GM19025 (cell line): Measurements from ENCODE around the gene ACSM3.
A peak's percentile ranks its signal among the peaks of the same experiment; 100 is the strongest.
"Not testable (repeated sequence)": the region's sequence is repeated elsewhere in the genome, so short reads cannot be mapped to it uniquely, and the experiment has no call there.

ENCODE experiments used
- ATAC-seq: cut with Tn5 transposase; IDR thresholded peaks from one replicate; pipeline ENCODE4 v1.9.1; 2021; ENCODE audit warnings: mild to moderate bottlenecking, low read depth, moderate library complexity; ENCODE audit not compliant: unreplicated experiment

The ACSM3 gene

DNA sequence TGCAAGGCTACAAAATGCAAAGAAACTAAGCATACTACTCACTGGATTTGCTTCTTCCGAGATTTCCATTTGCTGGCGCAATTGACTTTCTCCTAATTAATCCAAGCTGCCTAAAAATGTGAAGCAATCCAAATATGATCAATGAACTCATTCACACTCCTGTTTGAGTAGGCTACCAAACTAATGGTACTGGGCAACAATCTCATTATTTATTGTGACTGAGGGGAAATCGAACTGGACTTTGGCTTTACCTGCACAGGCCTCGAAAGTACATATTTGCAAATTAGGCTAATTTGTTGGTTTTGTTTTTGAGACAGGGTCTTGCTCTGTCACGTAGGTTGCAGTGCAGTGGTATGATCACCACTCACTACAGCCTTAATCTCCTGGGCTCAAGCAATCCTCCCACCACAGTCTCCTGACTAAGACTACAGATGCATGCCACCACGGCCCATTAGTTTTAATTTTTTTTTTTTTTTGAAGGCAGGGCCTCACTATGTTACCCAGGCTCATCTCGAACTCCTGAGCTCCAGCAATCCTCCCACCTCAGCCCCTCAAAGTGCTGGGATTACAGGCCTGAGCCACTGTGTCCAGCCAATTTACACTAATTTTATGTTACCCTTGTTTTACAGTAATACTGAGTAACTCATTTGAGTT, 39.9 kb downstream of the ACSM3 start:
- ATAC-seq, result no peak

DNA sequence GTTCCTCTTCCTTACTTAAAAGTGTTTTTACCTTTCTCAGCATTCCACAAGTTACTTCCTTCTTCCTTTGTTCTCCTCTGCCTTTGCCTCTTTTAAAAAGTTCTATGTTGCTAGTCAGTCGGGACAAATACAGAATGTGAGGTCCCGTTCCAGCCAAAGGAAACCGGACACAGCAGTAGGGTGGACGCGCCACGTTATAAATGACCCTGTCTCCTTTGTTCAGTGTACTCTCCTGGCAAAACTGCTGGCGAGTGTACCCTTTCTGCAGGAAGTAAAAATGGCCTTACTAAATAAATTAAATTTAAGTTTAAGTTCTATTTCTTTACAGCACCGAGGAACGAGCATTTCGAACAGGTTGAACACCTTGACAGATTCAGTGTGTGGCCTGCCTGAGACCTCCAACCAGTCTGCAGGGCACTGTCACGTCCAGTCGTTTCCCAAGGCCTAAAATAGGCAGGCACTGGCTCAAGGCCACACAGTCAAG, 41.9 kb downstream of the ACSM3 start:
- not testable (repeated sequence) for ATAC-seq

GRCh38 chr16:20806168-20807050, 42.6 kb downstream of the ACSM3 start, which contains the start of the genes ERI2 and REXO5:
Gene ERI2 (minus strand): TSS chr16:20806472. CDS start chr16:20806430, 42 bp downstream.
Gene REXO5 (plus strand): TSS chr16:20806527. CDS start chr16:20806954, 427 bp downstream.
- peak; percentile 77 for ATAC-seq

DNA sequence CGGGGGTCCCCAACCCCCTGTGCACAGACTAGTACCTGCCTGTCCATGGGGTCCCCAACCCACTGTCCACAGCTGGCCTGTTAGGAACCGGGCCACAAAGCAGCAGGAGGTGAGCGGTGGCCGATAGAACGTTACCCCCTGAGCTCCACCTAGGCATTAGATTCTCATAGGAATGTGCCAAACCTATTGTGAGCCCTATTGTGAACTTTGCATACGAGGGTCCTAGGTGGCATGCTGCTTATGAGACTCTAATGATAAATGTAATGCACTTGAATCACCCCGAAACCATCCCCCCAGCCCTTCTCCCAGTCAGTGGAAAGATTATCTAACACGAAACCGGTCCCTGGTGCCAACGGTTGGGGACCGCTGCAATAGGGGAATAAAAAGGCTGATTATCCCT, 44.0 kb downstream of the ACSM3 start:
- ATAC-seq, result no peak

GRCh38 chr16:20811889-20812439, 48.1 kb downstream of the ACSM3 start:
- ATAC-seq, result no peak

DNA sequence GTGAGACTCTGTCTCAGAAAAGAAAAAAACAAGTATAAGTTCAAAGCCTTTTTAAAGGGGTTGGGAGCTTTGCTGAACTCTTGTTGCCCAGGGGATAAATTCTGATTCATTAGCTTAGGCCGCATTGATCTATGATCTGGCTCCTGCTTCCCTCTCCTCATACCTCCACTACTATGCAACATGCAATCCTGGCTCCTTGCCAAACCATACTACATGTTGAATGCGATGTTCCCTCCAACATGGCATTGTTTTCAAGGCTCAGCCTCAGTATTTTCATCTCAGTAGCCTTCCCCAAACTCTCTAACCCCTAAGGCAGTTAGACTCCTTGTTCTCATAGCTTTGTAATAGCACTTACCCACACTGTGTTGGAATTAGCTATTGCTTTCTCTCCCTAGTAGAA, 48.7 kb downstream of the ACSM3 start:
- no peak for ATAC-seq

- ATAC-seq, result no peak
Measured at GRCh38 chr16:20814784-20815183, 51.0 kb downstream of the ACSM3 start.

DNA sequence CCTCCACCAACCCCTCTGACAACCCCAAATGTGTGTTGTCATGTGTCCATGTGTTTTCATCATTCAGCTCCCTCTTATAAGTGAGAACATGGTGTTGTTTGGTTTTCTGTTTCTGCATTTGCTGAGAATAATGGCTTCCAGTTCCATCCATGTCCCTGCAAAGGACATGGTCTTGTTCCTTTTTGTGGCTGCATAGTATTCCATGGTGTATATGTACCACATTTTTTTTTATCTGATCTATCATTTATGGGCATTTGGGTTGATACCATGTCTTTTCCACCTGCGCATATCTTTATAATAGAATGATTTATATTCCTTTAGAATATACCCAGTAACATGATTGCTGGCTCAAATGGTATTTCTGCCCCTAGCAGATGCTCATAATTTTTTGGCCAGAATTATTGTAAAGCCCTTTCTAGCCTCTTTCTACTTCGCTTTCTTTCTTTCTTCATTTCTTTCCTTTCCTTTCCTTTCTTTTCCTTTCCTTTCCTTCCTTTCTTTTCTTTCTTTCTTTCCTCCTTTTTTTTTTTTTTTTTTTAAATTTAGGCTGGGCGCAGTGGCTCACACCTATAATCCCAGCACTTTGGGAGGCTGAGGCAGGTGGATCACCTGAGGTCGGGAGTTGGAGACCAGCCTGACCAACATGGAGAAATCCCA, 55.2 kb downstream of the ACSM3 start:
- no peak for ATAC-seq

DNA sequence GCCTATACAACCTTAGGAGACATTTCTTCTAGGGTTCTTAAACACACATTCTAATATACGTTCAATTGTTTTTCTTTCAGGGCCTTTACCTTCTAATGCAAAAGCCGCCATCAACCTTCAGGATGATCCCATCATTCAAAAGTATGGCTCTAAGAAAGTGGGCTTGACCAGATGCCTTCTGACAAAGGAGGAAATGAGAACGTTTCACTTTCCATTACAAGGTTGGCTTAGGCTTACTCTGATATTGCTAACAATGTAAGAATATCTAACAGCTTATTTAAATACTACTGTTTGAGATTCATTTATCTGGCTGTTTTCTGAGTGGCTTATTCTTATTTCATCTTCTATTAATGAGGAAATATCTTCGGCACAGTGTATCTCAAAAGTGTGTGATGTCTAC, 57.9 kb downstream of the ACSM3 start:
- ATAC-seq, result no peak

- ATAC-seq, result no peak
Measured at GRCh38 chr16:20822521-20823325, 58.9 kb downstream of the ACSM3 start.

DNA sequence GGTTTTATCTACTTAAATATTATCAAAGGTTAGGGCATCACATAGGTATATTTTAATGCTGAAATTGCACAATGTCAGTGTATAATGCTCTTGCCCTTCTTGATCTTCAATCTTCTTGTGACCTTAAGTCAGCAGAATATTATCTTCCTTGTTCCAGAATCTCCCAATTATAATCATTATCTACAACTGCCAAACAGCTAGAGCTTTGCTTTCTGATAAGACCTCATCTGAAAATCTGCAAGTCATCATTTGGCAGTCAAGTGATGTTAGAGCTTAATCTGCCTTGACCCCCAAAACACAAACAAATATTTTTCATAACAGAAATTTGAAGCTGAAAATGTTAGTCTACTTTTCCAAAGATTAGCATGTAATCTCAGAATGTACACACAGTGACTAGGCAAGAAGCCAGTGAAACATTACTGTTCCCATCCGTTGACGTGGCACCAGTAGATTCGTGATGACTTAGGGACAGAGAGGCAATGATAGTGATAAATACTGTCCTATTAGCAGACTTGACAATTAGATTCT, 62.3 kb downstream of the ACSM3 start:
- ATAC-seq, result no peak

DNA sequence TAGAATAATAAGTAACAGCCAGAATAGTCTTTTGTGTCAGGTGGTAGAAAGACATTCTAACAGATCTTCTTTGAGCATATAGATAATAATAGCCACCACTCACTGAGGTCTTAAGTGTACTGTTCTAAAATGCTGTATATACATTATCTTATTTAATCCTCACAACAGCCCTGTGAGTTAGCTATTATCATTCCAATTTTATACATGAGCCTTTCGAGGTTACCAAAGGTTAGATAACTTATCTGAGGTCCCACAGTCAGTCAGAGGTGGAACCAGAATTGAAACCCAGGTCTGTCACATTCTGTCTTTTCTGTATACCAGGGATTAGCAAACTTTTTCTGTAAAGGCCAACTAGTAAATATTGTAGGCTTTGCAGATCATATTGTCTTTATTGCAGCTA, 65.7 kb downstream of the ACSM3 start:
- ATAC-seq, result no peak

DNA sequence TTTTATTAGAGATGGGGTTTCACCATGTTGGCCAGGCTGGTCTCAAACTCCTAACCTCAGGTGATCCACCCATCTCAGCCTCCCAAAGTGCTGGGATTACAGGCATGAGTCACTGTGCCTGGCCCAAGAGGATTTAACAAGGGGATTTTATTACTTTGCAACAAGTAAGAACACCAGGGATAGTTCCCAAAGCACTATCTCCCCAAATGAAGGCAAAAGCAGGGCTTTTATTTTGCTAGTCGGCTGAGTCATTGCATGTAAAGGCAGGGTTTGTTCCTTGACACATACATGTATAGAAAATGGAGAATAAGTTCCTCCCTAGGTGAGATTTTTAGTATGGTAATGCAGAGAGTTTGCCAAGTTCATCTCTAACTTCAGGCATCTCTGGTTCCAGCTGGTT, 66.6 kb downstream of the ACSM3 start:
- no peak for ATAC-seq

- ATAC-seq, result no peak
Measured at GRCh38 chr16:20833086-20833485, 69.3 kb downstream of the ACSM3 start.

DNA sequence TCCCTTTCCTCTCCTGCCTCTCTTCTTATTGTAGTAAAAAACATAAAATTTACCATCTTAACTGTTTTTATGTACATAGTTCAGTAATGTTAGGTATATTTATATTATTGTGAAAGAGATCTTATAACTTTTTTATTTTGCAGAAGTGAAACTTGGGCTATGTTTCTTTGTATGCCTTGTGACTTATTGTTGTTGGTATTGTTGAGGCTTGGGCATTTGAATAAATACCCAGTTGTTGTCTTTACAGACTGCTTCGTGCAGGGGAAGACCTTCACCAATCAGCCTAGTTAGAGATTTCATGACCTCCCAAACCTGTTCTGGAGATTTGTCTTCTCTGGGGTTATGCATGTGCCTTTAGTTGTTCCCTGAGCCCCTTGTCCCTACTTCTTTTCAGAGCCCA, 74.4 kb downstream of the ACSM3 start:
- ATAC-seq, result no peak

GRCh38 chr16:20839504-20839903, 75.7 kb downstream of the ACSM3 start:
- no peak for ATAC-seq

GRCh38 chr16:20844054-20844453, 80.2 kb downstream of the ACSM3 start:
- no peak for ATAC-seq

DNA sequence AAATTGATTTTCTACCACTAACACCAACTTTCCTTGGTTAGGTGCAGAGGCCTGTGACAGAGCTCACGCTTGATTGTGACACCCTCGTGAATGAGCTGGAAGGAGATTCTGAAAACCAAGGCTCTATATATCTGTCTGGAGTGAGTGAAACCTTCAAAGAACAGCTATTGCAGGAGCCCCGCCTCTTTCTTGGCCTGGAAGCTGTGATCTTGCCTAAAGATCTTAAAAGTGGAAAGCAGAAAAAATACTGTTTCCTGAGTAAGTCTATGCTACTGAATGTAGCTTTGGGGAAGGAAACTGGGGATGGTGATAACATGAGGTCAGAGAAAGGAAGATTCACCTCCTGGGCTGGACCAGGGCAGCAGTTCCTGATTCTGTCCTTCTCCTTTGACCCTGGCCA, 80.8 kb downstream of the ACSM3 start:
- no peak for ATAC-seq

DNA sequence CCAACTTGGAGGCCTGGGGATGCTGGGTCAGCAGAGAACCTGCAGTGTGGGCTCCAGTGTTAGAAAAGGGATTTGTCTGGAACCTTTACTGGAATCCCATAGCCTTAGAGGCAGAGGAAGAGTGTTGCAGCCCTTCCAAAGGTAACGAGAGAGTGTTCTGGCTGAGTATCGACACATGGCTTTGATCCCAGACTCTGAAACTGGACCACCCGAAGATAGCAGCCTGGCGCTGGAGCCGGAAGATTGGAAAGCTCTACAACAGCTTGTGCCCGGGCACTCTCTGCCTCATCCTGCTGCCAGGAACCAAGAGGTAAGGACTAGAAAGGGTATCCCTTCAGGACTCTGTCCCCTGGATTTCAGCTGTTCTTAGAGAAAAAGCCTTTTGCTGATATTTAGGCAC, 82.2 kb downstream of the ACSM3 start:
- ATAC-seq, result no peak

- ATAC-seq, result no peak
Measured at GRCh38 chr16:20846551-20846950, 82.7 kb downstream of the ACSM3 start.
